HG03280 (cell line): ENCODE data around the gene PPARA.

ENCODE experiments used
- ATAC-seq: cut with Tn5 transposase; IDR thresholded peaks from one replicate; pipeline ENCODE4 v1.9.1; 2021; ENCODE audit warnings: mild to moderate bottlenecking, moderate library complexity; ENCODE audit not compliant: unreplicated experiment

The PPARA gene

GRCh38 chr22:46269564-46269963, 119.2 kb downstream of the PPARA start:
- ATAC-seq: no peak

- ATAC-seq: no peak
Observed at GRCh38 chr22:46272196-46272595, 121.9 kb downstream of the PPARA start.

- ATAC-seq: no peak
Observed at GRCh38 chr22:46272762-46273431, 122.6 kb downstream of the PPARA start.

- ATAC-seq: no peak
Observed at GRCh38 chr22:46273432-46274148, 123.3 kb downstream of the PPARA start.

- no peak for ATAC-seq
Observed at GRCh38 chr22:46274381-46274780, 124.1 kb downstream of the PPARA start.

GRCh38 chr22:46275455-46276122, 125.3 kb downstream of the PPARA start:
- no peak for ATAC-seq

GRCh38 chr22:46276563-46276962, 126.2 kb downstream of the PPARA start:
- ATAC-seq: no peak

- no peak for ATAC-seq
Observed at GRCh38 chr22:46278656-46279645, 128.6 kb downstream of the PPARA start.

GRCh38 chr22:46280063-46280817, 129.9 kb downstream of the PPARA start:
- no peak for ATAC-seq

- ATAC-seq: no peak
Observed at GRCh38 chr22:46280999-46281623, 130.8 kb downstream of the PPARA start.

GRCh38 chr22:46281866-46282678, 131.7 kb downstream of the PPARA start:
- ATAC-seq: no peak

- ATAC-seq: no peak
Observed at GRCh38 chr22:46286006-46286405, 135.7 kb downstream of the PPARA start.

- no peak for ATAC-seq
Observed at GRCh38 chr22:46286941-46287872, 136.9 kb downstream of the PPARA start.

GRCh38 chr22:46287873-46288751, 137.8 kb downstream of the PPARA start:
- ATAC-seq: peak; percentile 60

GRCh38 chr22:46288846-46289243, 138.5 kb downstream of the PPARA start:
- peak; percentile 16 for ATAC-seq

GRCh38 chr22:46289244-46289891, 139.0 kb downstream of the PPARA start:
- no peak for ATAC-seq
